Spleen (tissue), 11 donors: Measurements from ENCODE around the gene YPEL1. TPM values are rescaled to one million over a fixed set of nuclear protein-coding genes. Genes with fewer than 3 reads are reported as not detected.

Source experiments
- DNase-seq: peaks from one replicate; pipeline ENCODE4 v3.0.0-alpha.2; 2020
- H3K27ac ChIP-seq, 8 donors: fragments of 200-600 bp; sonication (generic) in 7 of 8; 1 replicate in 4 of 8; 2 replicates in 4 of 8; pipeline versions ENCODE4 v1.5.0 to v1.8.0; 2016 to 2021; ENCODE audit warnings: inconsistent platforms in 4 of 8, mild to moderate bottlenecking in 4 of 8, moderate library complexity in 1 of 8
- H3K27me3 ChIP-seq, 7 donors: fragments of 200-600 bp; sonication (generic) in 6 of 7; replicated peaks in 1 of 7; 1 replicate in 4 of 7; 2 replicates in 3 of 7; pipeline versions ENCODE4 v1.5.0 to v1.8.0; 2016 to 2021; ENCODE audit warnings: inconsistent platforms in 3 of 7, mild to moderate bottlenecking in 1 of 7
- H3K36me3 ChIP-seq, 6 donors: fragments of 200-600 bp; sonication (generic) in 5 of 6; 1 replicate in 4 of 6; 2 replicates in 2 of 6; pipeline versions ENCODE4 v1.5.0 to v1.8.0; 2016 to 2021; ENCODE audit warnings: inconsistent platforms in 2 of 6
- H3K4me1 ChIP-seq, 6 donors: fragments of 200-600 bp; sonication (generic) in 5 of 6; 1 replicate in 3 of 6; 2 replicates in 3 of 6; pipeline versions ENCODE4 v1.5.0 to v1.8.0; 2016 to 2021; ENCODE audit warnings: inconsistent platforms in 3 of 6
- H3K4me3 ChIP-seq, 8 donors: fragments of 200-600 bp; sonication (generic) in 7 of 8; 1 replicate in 4 of 8; 2 replicates in 4 of 8; pipeline versions ENCODE4 v1.5.0 to v1.8.0; 2016 to 2021; ENCODE audit warnings: inconsistent platforms in 4 of 8, mild to moderate bottlenecking in 4 of 8, moderate library complexity in 2 of 8
- H3K9me3 ChIP-seq, 8 donors: fragments of 200-600 bp; sonication (generic) in 7 of 8; 1 replicate in 4 of 8; 2 replicates in 4 of 8; pipeline versions ENCODE4 v1.5.0 to v1.8.0; 2016 to 2021; ENCODE audit warnings: inconsistent platforms in 4 of 8
- POLR2A ChIP-seq, 3 donors: fragments of 450-650 bp; IDR thresholded peaks; one replicate each; pipeline ENCODE4 v1.5.1; 2017; ENCODE audit warnings: antibody characterized with exemption in 3 of 3, mild to moderate bottlenecking in 1 of 3
- POLR2AphosphoS5 ChIP-seq, 3 donors: sonication (generic); formaldehyde crosslinking; IDR thresholded peaks; one replicate each; pipeline ENCODE4 v1.5.1; 2017; ENCODE audit warnings: antibody characterized with exemption in 3 of 3
- WGBS, 5 donors: extraction: QIAGEN DNeasy Blood & Tissue Kit in 3 of 5; methylation state at CpG; one replicate each; pipeline versions ENCODE4 v1.1.5 to v1.1.7; 2013 to 2018; 5-methylcytosine and 5-hydroxymethylcytosine counted together
- intact Hi-C: fragments of 100-400 bp; cut with DNase I; formaldehyde crosslinking; loops from one replicate; pipeline ENCODE4 v1.15.0; 2023; ENCODE audit warnings: low total_unique reads
- polyA plus RNA-seq, 3 donors: library from polyadenylated mRNA; stranded (reverse); fragments of 200-250 nt; gene quantifications; one replicate each; pipeline ENCODE4 v1.2.1, GENCODE V29; 2013
- total RNA-seq, 7 donors: library from RNA; depleted of rRNA in 3 of 7; stranded (reverse); fragments of >200 nt in 3 of 7; fragmentation: NEBNext Ultra II Directional in 4 of 7; extraction: Animal tissue kit (Norgen Biotek cat#: 25700) in 4 of 7; gene quantifications; one replicate each; pipeline versions ENCODE4 v1.1.0 to v1.2.1, GENCODE V29; 2016 to 2021
- TF ChIP-seq, protein P1 (sequence below), 11 experiments: fragments of 200-600 bp in 7 of 11; fragments of 450-650 bp in 4 of 11; sonication (generic) in 4 of 11; IDR thresholded peaks in 8 of 11; conservative IDR thresholded peaks in 3 of 11; 1 replicate in 7 of 11; 2 replicates in 4 of 11; pipeline versions ENCODE4 v1.4.0 to v1.8.0; 2016 to 2021; ENCODE audit warnings: antibody characterized with exemption in 11 of 11, inconsistent platforms in 4 of 11, mild to moderate bottlenecking in 1 of 11
- donor health status: healthy with polysubstance abuse.
- donor health status: DM: no; HTN: no; CAD: no; lungs with moderate emphysema.
- donor health status: DM: no; HTN: no; CAD: no.
- donor health status: Bipolar disorder and iron deficiency.
- donor health status: healthy.
- donor health status: DM: no; HTN: no; CAD: no.
- donor health status: DM: yes; HTN: yes; CAD: no.

YPEL1 gene
- total and polyA plus RNA-seq, 10 donors = 4.8 to 21.3 (median 11.0) TPM

GRCh38 chr22:21686634-21687393, 48.8 kb downstream of the YPEL1 start:
- no peak for DNase-seq
- WGBS, 5 donors = 87 to 98% (median 96%) methylated on average over 5 to 23 of the region's 23 CpGs
- H3K9me3 ChIP-seq = no peaks in the 10 kb centered on the region
- no peak overlapping the region for H3K27ac ChIP-seq
- intact Hi-C loops = no loop called here
- H3K4me3 ChIP-seq = no peak overlapping the region
- peaks cover 0 to 100% (median 79%) of the 10 kb centered on the region in 6 donors for H3K36me3 ChIP-seq
- no peaks in the 10 kb centered on the region for H3K27me3 ChIP-seq
- peaks cover 0 to 13% (median 0%) of the 10 kb centered on the region in 6 donors for H3K4me1 ChIP-seq
- TF ChIP-seq POLR2AphosphoS5 (IDR thresholded peaks at IDR 0.05) (peak in 1 of 3 donors; percentile 39), POLR2A (IDR thresholded peaks at IDR 0.05) (no peak)

GRCh38 chr22:21686193-21686608, 49.4 kb downstream of the YPEL1 start:
- DNase-seq = no peak
- intact Hi-C loops = no loop called here
- Histone ChIP-seq H3K27me3 (no peaks in the 10 kb centered on the region), H3K9me3 (no peaks in the 10 kb centered on the region), H3K4me3 (no peak overlapping the region), H3K36me3 (peaks cover 0 to 100% (median 79%) of the 10 kb centered on the region in 6 donors), H3K27ac (no peak overlapping the region), H3K4me1 (peaks cover 0 to 13% (median 0%) of the 10 kb centered on the region in 6 donors)
- TF ChIP-seq POLR2AphosphoS5 (IDR thresholded peaks at IDR 0.05) (no peak), POLR2A (IDR thresholded peaks at IDR 0.05) (no peak)
- TF ChIP-seq, protein P1, sequence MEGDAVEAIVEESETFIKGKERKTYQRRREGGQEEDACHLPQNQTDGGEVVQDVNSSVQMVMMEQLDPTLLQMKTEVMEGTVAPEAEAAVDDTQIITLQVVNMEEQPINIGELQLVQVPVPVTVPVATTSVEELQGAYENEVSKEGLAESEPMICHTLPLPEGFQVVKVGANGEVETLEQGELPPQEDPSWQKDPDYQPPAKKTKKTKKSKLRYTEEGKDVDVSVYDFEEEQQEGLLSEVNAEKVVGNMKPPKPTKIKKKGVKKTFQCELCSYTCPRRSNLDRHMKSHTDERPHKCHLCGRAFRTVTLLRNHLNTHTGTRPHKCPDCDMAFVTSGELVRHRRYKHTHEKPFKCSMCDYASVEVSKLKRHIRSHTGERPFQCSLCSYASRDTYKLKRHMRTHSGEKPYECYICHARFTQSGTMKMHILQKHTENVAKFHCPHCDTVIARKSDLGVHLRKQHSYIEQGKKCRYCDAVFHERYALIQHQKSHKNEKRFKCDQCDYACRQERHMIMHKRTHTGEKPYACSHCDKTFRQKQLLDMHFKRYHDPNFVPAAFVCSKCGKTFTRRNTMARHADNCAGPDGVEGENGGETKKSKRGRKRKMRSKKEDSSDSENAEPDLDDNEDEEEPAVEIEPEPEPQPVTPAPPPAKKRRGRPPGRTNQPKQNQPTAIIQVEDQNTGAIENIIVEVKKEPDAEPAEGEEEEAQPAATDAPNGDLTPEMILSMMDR (IDR thresholded peaks at IDR 0.05 in 8 of 11, conservative IDR thresholded peaks at IDR 0.05 in 3 of 11) = no peak
- WGBS, 5 donors = 92 to 100% (median 95%) methylated on average over 5 to 8 of the region's 8 CpGs

- Histone ChIP-seq H3K36me3 (peaks cover 0 to 98% (median 78%) of the 10 kb centered on the region in 6 donors), H3K27ac (no peak overlapping the region), H3K27me3 (no peaks in the 10 kb centered on the region), H3K4me1 (peaks cover 0 to 7% (median 0%) of the 10 kb centered on the region in 6 donors), H3K9me3 (no peaks in the 10 kb centered on the region), H3K4me3 (no peak overlapping the region)
- intact Hi-C loops = no loop called here
- DNase-seq = no peak
- 80 to 97% (median 83%) methylated on average over 7 to 8 of the region's 8 CpGs for WGBS, 5 donors
- TF ChIP-seq, protein P1 (IDR thresholded peaks at IDR 0.05 in 8 of 11, conservative IDR thresholded peaks at IDR 0.05 in 3 of 11) = no peak
- TF ChIP-seq POLR2AphosphoS5 (IDR thresholded peaks at IDR 0.05) = peak in 1 of 3 donors; percentile 45
These were observed 50.5 kb downstream of the YPEL1 start for GRCh38 chr22:21685164-21685513.

- H3K4me1 ChIP-seq = peaks cover 0 to 5% (median 0%) of the 10 kb centered on the region in 6 donors
- no peak overlapping the region for H3K27ac ChIP-seq
- intact Hi-C loops = no loop called here
- DNase-seq = no peak
- no peaks in the 10 kb centered on the region for H3K9me3 ChIP-seq
- no peaks in the 10 kb centered on the region for H3K27me3 ChIP-seq
- TF ChIP-seq POLR2A (IDR thresholded peaks at IDR 0.05) = no peak
- no peak for TF ChIP-seq POLR2AphosphoS5 (IDR thresholded peaks at IDR 0.05)
- TF ChIP-seq, protein P1 (IDR thresholded peaks at IDR 0.05 in 8 of 11, conservative IDR thresholded peaks at IDR 0.05 in 3 of 11) = no peak
- peaks cover 0 to 95% (median 78%) of the 10 kb centered on the region in 6 donors for H3K36me3 ChIP-seq
- no peak overlapping the region for H3K4me3 ChIP-seq
- WGBS, 5 donors = 92 to 96% (median 96%) methylated on average over 19 of the region's 19 CpGs
These were observed 51.0 kb downstream of the YPEL1 start for GRCh38 chr22:21684492-21685163.
